Sigmoid colon (tissue), 4 donors: ENCODE data around the gene FARP2.

Source experiments
- CTCF ChIP-seq, 4 experiments: fragments of 450-650 bp in 3 of 4; fragments of 200-600 bp in 1 of 4; IDR thresholded peaks; one replicate each; pipeline ENCODE4 v1.5.1; 2016 to 2019; ENCODE audit warnings: antibody characterized with exemption in 4 of 4, mild to moderate bottlenecking in 3 of 4, moderate library complexity in 2 of 4
- EP300 ChIP-seq, 4 donors: sonication (generic); formaldehyde crosslinking; IDR thresholded peaks; one replicate each; pipeline ENCODE4 v1.6.1; 2017; ENCODE audit warnings: antibody characterized with exemption in 4 of 4
- POLR2A ChIP-seq, 2 donors: fragments of 450-650 bp; IDR thresholded peaks; one replicate each; pipeline ENCODE4 v1.6.1; 2016; ENCODE audit warnings: antibody characterized with exemption in 2 of 2, mild to moderate bottlenecking in 2 of 2, moderate library complexity in 2 of 2
- POLR2AphosphoS5 ChIP-seq, 4 donors: sonication (generic); formaldehyde crosslinking; IDR thresholded peaks; one replicate each; pipeline ENCODE4 v1.6.1; 2017; ENCODE audit warnings: antibody characterized with exemption in 4 of 4

DNA sequence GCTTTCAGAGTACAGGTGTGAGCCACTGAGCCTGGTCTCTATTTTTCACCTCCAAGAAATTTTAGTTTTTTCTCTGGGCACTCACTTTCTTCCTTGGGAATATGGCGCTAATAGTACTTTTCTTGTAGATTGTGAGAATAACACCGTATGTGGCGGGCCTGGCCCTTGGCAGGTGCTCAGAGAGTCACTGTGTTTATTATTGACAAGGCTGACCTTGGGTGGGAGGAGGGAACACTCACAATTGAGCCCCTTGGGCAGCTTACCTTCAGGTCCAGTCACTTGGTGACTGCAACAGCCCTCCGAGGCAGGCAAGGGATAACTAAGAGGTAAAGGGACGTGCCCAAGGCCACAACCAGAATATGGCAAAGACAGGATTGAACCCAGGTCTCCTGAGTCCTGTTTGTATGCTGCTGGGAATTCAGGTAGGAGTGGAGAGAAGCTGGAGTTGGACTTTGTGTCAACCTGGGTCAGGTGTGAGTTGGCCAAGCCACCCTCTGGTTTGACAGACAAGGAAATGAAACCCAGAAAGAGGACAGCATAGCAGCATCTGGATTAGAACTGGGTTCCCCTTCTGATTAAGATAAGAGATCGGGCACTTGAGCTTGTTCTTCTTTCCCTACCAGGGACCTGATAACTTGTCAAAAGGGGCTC, 155.1 kb downstream of the FARP2 start:
- TF ChIP-seq CTCF (IDR thresholded peaks at IDR 0.05): no peak
- TF ChIP-seq POLR2AphosphoS5 (IDR thresholded peaks at IDR 0.05): no peak
- TF ChIP-seq EP300 (IDR thresholded peaks at IDR 0.05): no peak
- TF ChIP-seq POLR2A (IDR thresholded peaks at IDR 0.05): no peak
